ENCODE measurements around the gene RETREG3. TPM values are rescaled to one million over a fixed set of nuclear protein-coding genes. Genes with fewer than 3 reads are reported as not detected.
A peak's percentile ranks its signal among the peaks of the same experiment; 100 is the strongest.
"Not testable (repeated sequence)": the region's sequence is repeated elsewhere in the genome, so short reads cannot be mapped to it uniquely, and the experiment has no call there.

Gene RETREG3
- polyA plus RNA-seq, 4 donors = 42.5 to 46.6 (median 44.4) TPM

DNA sequence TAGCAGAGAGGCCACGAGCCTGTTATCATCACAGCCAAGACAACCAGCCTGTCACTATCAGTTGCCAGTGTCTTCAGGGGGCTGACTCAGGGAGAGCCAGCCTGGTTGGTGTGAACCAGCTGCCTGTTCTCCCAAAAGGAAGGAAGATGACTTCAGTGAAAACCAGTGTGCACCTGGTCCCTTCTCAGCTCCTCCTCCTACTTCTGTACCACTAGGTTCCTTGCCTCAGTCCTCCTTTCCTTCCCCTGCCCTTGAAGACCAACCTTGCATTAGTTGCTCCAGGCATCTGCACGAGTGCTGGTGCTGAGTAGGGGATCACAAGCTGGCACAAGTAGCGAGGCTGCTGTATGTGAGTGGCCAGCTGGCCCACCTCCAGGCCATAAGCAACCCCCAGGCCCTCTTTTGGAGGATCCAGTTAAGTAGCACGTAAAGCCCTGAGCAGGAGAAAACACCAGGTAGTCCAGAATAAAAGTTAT, 8.8 kb upstream of the RETREG3 start:
- no peak for DNase-seq (ENCODE audit: low read depth in 4 of 4, low spot score in 3 of 4)

DNA sequence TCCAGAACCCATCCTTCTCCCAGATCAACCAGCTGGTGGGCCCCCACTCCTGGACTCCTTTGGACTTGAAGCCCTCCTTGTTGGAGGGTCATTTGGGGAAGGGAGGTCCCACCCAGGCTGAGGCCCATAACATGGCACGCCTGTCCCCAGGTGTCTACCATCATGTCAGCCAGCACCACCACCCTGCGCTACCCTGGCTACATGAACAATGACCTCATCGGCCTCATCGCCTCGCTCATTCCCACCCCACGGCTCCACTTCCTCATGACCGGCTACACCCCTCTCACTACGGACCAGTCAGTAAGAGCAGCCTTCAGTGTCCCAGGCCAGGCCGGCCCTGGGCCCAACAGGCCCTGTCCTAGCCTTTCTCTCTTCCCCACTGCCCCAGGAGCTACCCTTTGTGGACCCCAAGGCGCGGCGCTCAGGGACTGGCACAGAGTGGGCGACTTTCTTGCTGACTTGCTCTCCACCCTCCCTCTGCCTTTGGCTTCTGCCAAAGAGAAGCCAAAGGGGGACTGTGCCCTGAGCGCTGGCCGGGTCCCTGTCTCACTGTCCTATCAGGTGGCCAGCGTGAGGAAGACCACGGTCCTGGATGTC, 4.6 kb upstream of the RETREG3 start:
- DNase-seq (ENCODE audit: low read depth in 4 of 4, low spot score in 3 of 4) = no peak

GRCh38 chr17:42612013-42612412, 2.8 kb upstream of the RETREG3 start:
- DNase-seq (ENCODE audit: low read depth in 4 of 4, low spot score in 3 of 4) = no peak

DNA sequence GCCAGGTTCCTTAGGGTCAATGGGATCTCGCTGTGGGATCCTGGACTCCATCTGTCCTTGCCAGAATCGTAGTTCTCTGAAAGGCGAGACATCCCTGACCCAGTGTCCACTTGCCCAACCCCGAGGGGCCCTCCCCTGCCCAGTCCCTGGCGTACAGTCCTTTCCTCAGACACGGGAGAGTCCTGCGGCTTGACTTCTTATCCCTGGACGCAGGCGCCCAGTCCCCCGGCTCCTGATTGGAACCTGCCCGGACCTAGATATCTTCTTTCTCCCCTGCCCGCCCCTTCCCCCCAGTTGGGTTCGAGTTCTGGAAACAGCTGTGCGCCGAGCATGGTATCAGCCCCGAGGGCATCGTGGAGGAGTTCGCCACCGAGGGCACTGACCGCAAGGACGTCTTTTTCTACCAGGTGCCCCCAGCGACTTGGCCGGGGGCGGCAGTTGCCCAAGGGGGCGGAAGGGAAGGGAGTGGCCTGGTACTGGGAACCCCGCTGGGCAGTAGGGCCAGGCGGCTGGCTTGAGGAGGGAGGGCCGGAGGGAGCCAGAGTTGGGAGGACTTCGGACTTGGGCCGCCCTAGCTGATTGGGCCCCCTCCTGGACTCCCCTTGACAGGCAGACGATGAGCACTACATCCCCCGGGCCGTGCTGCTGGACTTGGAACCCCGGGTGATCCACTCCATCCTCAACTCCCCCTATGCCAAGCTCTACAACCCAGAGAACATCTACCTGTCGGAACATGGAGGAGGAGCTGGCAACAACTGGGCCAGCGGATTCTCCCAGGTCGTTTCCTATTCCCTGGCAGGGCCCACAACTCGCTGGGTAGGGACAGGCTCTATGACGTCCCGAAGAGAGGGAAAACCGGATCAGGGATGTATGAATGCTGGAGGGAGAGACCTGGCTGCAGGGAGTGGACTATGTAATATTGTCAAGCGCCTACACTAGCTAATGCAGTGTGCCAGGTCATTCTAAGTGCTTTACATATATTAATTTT, 934 bp upstream of the RETREG3 start:
- not testable (repeated sequence) for DNase-seq (ENCODE audit: low read depth in 4 of 4, low spot score in 3 of 4)

- DNase-seq (ENCODE audit: low read depth in 4 of 4, low spot score in 3 of 4) = no peak
Measured at GRCh38 chr17:42608305-42609181, 631 bp downstream of the RETREG3 start.

DNA sequence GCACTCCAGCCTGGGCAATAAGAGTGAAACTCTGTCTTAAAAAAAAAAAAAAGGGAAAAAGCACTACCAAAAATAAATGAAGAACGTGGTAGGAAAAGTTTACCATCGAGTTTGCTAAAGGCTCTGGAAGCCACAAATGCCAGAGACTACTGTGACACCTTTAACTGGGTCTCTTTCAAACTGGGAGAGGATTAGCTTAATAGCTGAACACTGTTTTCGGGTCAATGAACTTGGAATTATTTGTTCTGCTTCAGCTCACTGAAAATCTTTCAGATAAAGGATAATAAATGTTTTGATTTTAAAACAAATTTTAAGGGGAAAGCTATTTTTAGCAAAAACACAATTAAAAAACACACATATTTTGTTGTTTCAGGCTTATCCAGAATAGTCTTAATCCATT, 1.4 kb downstream of the RETREG3 start:
- no peak for DNase-seq (ENCODE audit: low read depth in 4 of 4, low spot score in 3 of 4)

DNA sequence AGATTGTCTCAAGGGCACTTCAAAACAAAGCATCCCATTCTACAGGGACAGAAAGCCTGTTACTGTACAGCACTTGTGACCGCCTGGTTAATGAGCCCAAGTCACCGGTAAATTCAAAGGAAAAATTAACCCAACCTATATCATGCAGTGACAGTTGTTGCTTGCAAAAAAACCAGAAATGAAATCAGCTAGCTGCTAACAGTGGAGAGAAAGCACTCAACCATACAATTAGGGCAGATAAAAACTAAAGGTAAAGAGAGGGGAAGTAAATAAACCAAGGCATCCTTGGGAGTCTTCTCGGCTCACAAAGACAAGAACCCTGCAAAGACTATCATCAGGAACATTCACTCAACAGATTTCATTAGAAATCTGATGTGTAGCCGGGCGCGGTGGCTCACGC, 5.9 kb downstream of the RETREG3 start:
- no peak for DNase-seq (ENCODE audit: low read depth in 4 of 4, low spot score in 3 of 4)

DNA sequence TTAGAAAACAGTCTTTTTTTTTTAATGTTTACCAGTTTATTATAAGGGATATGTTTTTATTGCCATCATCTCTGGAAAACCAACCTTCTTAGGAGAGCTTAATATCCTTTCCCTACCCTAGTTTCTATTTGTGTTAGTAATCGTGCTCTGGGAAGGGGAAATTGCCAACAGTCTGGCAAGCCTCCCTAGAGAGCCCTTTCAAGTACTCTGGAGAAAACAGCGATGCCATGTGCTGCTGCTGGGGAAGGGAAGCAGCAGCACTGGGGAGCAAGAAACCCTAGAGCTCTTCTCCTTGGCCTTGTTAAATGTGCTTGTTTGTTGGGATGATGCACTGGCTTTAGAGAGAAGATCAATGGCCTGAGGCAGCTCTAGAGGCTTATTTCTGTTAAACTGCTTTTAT, 10.3 kb downstream of the RETREG3 start:
- no peak for DNase-seq (ENCODE audit: low read depth in 4 of 4, low spot score in 3 of 4)

DNA sequence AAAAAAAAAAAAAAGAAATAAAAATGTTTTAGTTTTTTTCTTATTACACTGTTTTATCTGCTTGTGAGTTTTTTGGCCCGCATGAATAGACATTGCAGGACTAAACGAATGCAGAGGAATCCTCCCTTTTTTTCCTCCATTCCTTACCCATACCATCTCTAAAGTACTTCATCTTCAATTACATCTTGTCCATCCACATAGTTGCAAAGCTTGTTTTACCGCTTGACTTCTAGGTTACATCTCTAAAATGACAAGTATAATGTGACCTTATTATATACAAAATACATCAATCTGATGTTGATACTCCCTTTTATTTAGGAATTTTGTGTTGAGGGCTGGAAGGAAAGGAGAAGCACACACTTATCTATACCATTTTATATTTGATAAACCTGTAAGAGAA, 12.8 kb downstream of the RETREG3 start:
- no peak for DNase-seq (ENCODE audit: low read depth in 4 of 4, low spot score in 3 of 4)

DNA sequence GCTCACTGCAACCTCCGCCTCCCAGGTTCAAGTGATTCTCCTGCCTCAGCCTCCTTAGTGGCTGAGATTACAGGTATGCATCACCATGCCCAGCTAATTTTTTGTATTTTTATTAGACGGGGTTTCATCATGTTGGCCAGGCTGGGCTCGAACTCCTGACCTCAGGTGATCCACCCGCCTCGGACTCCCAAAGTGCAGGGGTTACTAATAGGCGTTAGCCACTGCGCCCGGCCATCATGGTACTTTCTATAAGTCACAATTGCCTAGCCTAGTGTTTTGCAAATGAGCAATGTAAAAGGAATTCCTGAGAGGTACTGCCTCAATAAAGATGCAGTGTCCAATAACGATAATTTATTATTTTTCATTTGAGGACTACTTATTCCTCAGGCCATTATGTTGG, 17.8 kb downstream of the RETREG3 start:
- no peak for DNase-seq (ENCODE audit: low read depth in 4 of 4, low spot score in 3 of 4)

- no peak for DNase-seq (ENCODE audit: low read depth in 4 of 4, low spot score in 3 of 4)
Measured at GRCh38 chr17:42590886-42591285, 18.3 kb downstream of the RETREG3 start.

- DNase-seq (ENCODE audit: low read depth in 4 of 4, low spot score in 3 of 4) = no peak
Measured at GRCh38 chr17:42586514-42587230, 22.5 kb downstream of the RETREG3 start.

DNA sequence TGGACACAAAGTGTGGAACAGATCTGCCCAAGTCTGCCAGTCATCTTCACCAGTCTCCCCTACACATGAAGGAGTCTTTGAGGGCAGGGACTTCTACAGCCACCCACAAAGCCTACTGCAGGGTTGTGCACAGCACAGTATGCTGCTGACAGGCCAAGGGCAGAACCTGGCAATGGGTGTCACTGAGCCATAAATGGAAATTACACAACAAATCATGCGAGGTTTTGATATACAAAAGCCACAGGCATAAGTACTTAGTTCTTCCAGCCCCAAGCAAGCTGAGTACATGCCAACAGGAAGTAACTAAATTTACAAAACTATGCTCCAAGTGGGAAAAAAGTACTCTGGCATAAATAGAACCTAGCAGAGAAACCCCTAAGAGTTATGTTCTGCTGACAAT, 23.8 kb downstream of the RETREG3 start:
- DNase-seq (ENCODE audit: low read depth in 4 of 4, low spot score in 3 of 4) = no peak

DNA sequence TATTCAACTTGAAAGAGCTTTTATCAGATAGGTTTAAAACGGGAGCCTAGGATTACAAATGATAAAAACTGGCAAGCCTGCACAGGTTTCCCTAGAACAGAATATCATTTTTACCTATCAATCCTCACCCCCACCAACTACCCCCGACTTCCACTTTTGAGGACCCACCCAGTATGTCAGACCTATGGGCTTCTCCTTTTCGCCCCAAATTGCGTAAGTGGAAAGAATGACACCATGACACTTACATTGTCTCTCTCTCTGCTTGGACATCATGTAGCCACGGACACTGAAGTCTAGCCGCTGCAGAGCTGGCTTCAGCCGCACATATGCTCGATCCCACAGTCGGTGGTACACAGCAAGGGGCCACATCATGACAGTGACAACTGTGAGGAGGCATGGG, 24.3 kb downstream of the RETREG3 start:
- no peak for DNase-seq (ENCODE audit: low read depth in 4 of 4, low spot score in 3 of 4)

GRCh38 chr17:42581744-42582270, 27.4 kb downstream of the RETREG3 start:
- no peak for DNase-seq (ENCODE audit: low read depth in 4 of 4, low spot score in 3 of 4)

GRCh38 chr17:42579794-42580551, 29.2 kb downstream of the RETREG3 start:
- no peak for DNase-seq (ENCODE audit: low read depth in 4 of 4, low spot score in 3 of 4)

- DNase-seq (ENCODE audit: low read depth in 4 of 4, low spot score in 3 of 4) = peak in 2 of 4 donors; percentile 56 to 72
Measured at GRCh38 chr17:42578282-42578869, 30.8 kb downstream of the RETREG3 start.

DNA sequence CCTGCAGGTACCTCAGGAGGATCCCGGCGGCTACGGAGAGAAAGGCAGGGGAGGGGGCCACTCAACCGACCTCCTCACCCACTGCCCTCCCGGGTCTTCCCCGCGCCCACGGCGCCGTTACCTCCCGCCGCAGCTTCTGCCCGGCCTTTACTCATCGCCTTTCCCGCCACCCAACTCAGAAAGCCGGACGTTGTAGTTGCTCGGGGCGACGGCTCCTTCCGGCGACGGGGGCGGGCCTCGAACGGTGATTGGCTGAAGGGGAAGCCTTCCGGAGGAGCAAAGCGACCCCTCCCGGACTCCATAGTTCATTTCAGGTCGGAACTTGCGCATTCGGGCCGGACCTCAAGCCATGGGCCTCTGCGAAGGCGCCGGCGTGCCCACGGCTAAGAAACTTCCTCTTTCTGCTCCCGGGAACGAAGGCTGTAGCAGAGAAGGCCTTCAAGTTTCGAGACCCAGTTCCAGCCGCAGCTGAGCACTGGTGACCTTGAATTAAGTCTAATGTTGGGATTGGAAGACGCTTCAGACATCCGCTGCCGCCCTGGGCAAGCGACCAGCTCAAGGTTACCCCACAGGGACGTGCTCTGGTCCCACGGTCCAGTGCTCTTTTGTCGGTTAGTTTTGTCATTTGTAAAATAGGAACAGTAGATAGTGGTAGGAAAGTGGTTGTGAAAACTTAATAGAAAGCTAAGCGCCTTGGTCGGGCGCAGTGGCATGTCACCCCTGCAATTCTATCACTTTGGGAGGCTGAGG, 31.5 kb downstream of the RETREG3 start, which contains the start of gene PSMC3IP:
PSMC3IP (minus strand) TSS at position 198 of the 750 bp plus-strand sequence; CDS start at position 155, 43 bp downstream.
- DNase-seq (ENCODE audit: low read depth in 4 of 4, low spot score in 3 of 4) = peak; percentile 84 to 88 (median 86)

Data from right renal pelvis (tissue), 4 donors.